ENCODE results near the gene DUSP6.

Gene DUSP6

GRCh38 chr12:89316705-89317139 is 35.6 kb downstream of the DUSP6 start:
- DNase-seq (ENCODE audit: low read depth): no peak
- in situ Hi-C loops (cut with HindIII; ENCODE audit: low sequenced_read_pairs): no loop called here
- TF ChIP-seq, protein P1, sequence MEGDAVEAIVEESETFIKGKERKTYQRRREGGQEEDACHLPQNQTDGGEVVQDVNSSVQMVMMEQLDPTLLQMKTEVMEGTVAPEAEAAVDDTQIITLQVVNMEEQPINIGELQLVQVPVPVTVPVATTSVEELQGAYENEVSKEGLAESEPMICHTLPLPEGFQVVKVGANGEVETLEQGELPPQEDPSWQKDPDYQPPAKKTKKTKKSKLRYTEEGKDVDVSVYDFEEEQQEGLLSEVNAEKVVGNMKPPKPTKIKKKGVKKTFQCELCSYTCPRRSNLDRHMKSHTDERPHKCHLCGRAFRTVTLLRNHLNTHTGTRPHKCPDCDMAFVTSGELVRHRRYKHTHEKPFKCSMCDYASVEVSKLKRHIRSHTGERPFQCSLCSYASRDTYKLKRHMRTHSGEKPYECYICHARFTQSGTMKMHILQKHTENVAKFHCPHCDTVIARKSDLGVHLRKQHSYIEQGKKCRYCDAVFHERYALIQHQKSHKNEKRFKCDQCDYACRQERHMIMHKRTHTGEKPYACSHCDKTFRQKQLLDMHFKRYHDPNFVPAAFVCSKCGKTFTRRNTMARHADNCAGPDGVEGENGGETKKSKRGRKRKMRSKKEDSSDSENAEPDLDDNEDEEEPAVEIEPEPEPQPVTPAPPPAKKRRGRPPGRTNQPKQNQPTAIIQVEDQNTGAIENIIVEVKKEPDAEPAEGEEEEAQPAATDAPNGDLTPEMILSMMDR (IDR thresholded peaks at IDR 0.05; ENCODE audit: low read depth, low read length, missing control alignments): no peak
- no peak overlapping the region for H3K4me3 ChIP-seq (ENCODE audit: low read depth, low read length)

DNA sequence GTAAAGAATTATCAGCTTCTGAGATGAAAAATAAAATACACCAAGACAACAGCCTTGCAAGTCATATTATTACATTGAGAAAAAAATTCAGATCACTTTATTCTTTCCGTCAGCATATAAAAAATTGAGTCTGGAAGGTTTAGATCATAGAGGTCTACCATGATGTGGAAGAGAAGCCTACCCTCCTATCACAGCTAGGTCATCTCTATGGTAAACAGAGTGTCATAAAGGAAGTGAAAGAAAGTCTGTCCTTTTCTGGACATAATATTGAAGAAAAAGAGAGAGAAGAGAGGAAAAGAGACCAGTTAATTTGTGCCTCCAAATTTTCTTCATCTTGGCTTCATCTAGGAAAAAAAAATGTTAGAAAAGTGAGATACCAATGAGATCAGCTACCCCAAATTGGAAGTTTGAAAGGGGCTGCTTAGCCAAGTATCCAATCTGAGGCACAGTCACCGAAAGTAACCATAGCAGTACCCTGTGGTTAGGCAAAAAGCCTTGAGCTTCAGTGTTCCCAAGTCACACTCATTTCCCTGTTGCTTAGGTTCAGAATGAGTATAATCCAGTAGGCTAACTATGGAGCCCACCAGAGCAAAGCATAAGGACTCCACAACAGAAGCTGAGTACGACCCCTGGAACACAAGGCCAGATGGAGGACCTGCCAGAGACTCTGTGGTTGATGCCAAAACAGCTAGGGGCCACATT is 38.1 kb downstream of the DUSP6 start:
- no peak overlapping the region for H3K4me3 ChIP-seq (ENCODE audit: low read depth, low read length)
- TF ChIP-seq, protein P1 (IDR thresholded peaks at IDR 0.05; ENCODE audit: low read depth, low read length, missing control alignments): no peak
- no peak for DNase-seq (ENCODE audit: low read depth)
- in situ Hi-C loops (cut with HindIII; ENCODE audit: low sequenced_read_pairs): no loop called here

GRCh38 chr12:89311703-89312293 is 40.5 kb downstream of the DUSP6 start:
- no peak for DNase-seq (ENCODE audit: low read depth)
- TF ChIP-seq, protein P1 (IDR thresholded peaks at IDR 0.05; ENCODE audit: low read depth, low read length, missing control alignments): no peak
- no peak overlapping the region for H3K4me3 ChIP-seq (ENCODE audit: low read depth, low read length)
- in situ Hi-C loops (cut with HindIII; ENCODE audit: low sequenced_read_pairs): no loop called here

GRCh38 chr12:89309815-89310214 is 42.5 kb downstream of the DUSP6 start:
- TF ChIP-seq, protein P1 (IDR thresholded peaks at IDR 0.05; ENCODE audit: low read depth, low read length, missing control alignments): no peak
- H3K4me3 ChIP-seq (ENCODE audit: low read depth, low read length): no peak overlapping the region
- in situ Hi-C loops (cut with HindIII; ENCODE audit: low sequenced_read_pairs): no loop called here
- no peak for DNase-seq (ENCODE audit: low read depth)

DNA sequence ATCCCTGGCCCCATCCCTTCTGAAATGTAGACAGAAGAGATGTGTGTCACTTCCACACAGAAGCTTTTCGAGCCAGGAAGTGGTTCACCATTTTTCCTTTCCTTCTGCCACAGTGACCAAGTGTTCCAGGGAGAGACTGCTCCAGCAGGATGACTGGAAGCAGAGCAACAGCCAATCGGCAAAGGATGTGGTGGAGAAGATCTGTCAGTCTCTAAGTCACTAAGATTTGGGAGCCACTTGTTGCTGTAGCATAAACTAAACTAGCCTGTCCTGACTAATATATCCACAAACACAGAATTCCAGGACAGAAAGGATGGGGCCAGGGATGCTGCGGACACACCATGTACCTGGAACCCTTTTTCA is 42.9 kb downstream of the DUSP6 start:
- in situ Hi-C loops (cut with HindIII; ENCODE audit: low sequenced_read_pairs): no loop called here
- no peak overlapping the region for H3K4me3 ChIP-seq (ENCODE audit: low read depth, low read length)
- TF ChIP-seq, protein P1 (IDR thresholded peaks at IDR 0.05; ENCODE audit: low read depth, low read length, missing control alignments): no peak
- no peak for DNase-seq (ENCODE audit: low read depth)

GRCh38 chr12:89307474-89308253 is 44.6 kb downstream of the DUSP6 start:
- H3K4me3 ChIP-seq (ENCODE audit: low read depth, low read length): no peak overlapping the region
- TF ChIP-seq, protein P1 (IDR thresholded peaks at IDR 0.05; ENCODE audit: low read depth, low read length, missing control alignments): no peak
- in situ Hi-C loops (cut with HindIII; ENCODE audit: low sequenced_read_pairs): no loop called here
- no peak for DNase-seq (ENCODE audit: low read depth)

Measured in astrocyte of the cerebellum (primary cell).